Activated naive CD4-positive, alpha-beta T cell treated with anti-CD3 and anti-CD28 coated beads for 36 hours (primary cell): Measurements from ENCODE around the gene DNAJB7. TPM values are rescaled to one million over a fixed set of nuclear protein-coding genes. Genes with fewer than 3 reads are reported as not detected.

Experiments
- microRNA-seq: library from miRNA; unstranded; fragments of <30 nt; microRNA quantifications from one replicate; pipeline ENCODE4 v1.2.0, GENCODE V29; 2022; ENCODE audit warnings: borderline microRNAs expressed, borderline replicate concordance
- total RNA-seq, 2 experiments: library from RNA; stranded (reverse); gene quantifications; one replicate each; pipeline ENCODE4 v1.2.3, GENCODE V29; 2021

The DNAJB7 gene
- total RNA-seq, 2 experiments from 2014 or later, result not detected

Small RNA genes within 50 kb of the gene (microRNA-seq; reads per million reads assigned to microRNA genes)
- 8.2 reads per million, percentile 15 among the genes with 10 or more reads in this experiment for gene MIR4766

Other genes starting within 250 kb of the DNAJB7 start
- gene MRTFA, start 225.4 kb downstream of the DNAJB7 start, total RNA-seq, result 10 to 100 TPM; 47.2 to 48.9 TPM
- gene MCHR1, start 182.6 kb downstream of the DNAJB7 start, total RNA-seq, result not detected
- gene SLC25A17, start 42.8 kb downstream of the DNAJB7 start, total RNA-seq, result 10 to 100 TPM; 23.0 to 24.6 TPM
- 100 to 1,000 TPM; 240 to 254 TPM for gene ST13, start 5.5 kb downstream of the DNAJB7 start, total RNA-seq
- gene XPNPEP3, start 5.0 kb downstream of the DNAJB7 start, total RNA-seq, result 10 to 100 TPM; 15.7 to 19.6 TPM
- gene RBX1, start 89.3 kb upstream of the DNAJB7 start, total RNA-seq, result 10 to 100 TPM; 90.1 to 93.3 TPM
- 10 to 100 TPM; 37.2 to 38.4 TPM for gene EP300, start 230.5 kb upstream of the DNAJB7 start, total RNA-seq